ENCODE data around the gene ZDHHC14. TPM values are rescaled to one million over a fixed set of nuclear protein-coding genes. Genes with fewer than 3 reads are reported as not detected.
"Not testable (repeated sequence)": the region's sequence is repeated elsewhere in the genome, so short reads cannot be mapped to it uniquely, and the experiment has no call there.

ZDHHC14 gene
- total RNA-seq, 1 experiment from 2014 or later: 4.9 TPM

GRCh38 chr6:157461000-157461915 lies 80.3 kb downstream of the ZDHHC14 start:
- no peak overlapping the region for H3K27ac ChIP-seq (ENCODE audit: low read length)
- H3K4me2 ChIP-seq (ENCODE audit: low read length): no peak overlapping the region
- ATAC-seq (no peak), DNase-seq (no peak)
- no peak overlapping the region for H3K9ac ChIP-seq (ENCODE audit: low read length)
- H3F3A ChIP-seq (ENCODE audit: low read length, unreplicated experiment): no peaks in the 10 kb centered on the region
- no peak overlapping the region for H2AFZ ChIP-seq (ENCODE audit: low read length)
- POLR2A ChIA-PET (ENCODE audit: unreplicated experiment): no interaction called here
- no peaks in the 10 kb centered on the region for H3K79me2 ChIP-seq (ENCODE audit: low read length)
- no peaks in the 10 kb centered on the region for H3K9me2 ChIP-seq (replicated peaks; ENCODE audit: low read length)
- H3K27me3 ChIP-seq (ENCODE audit: low read length): no peaks in the 10 kb centered on the region
- no peaks in the 10 kb centered on the region for H4K20me1 ChIP-seq (ENCODE audit: low read length)
- no TSS peak for BruUV-seq (replicated peaks)
- no peak overlapping the region for H3K4me3 ChIP-seq (ENCODE audit: low read length)
- no peaks in the 10 kb centered on the region for H3K36me3 ChIP-seq (ENCODE audit: low read depth, low read length)
- H3K4me1 ChIP-seq (ENCODE audit: insufficient read depth, low read length): peaks cover 9% of the 10 kb centered on the region
- TF ChIP-seq CTCF (conservative IDR thresholded peaks at IDR 0.05; ENCODE audit: low read depth, low read length) (no peak), EZH2phosphoT487 (IDR thresholded peaks at IDR 0.05; ENCODE audit: borderline replicate concordance, low read length) (no peak), EZH2 (IDR thresholded peaks at IDR 0.05; ENCODE audit: low read length, unreplicated experiment) (no peak)
- CTCF ChIA-PET: no interaction called here
- H3K9me3 ChIP-seq (ENCODE audit: low read length): no peaks in the 10 kb centered on the region
- intact Hi-C loops (cut with micrococcal nuclease): no loop called here

- intact Hi-C loops (cut with micrococcal nuclease): no loop called here
- ChIA-PET CTCF (no interaction called here), POLR2A (ENCODE audit: unreplicated experiment) (no interaction called here)
- no peaks in the 10 kb centered on the region for H3K9me3 ChIP-seq (ENCODE audit: low read length)
- DNase-seq (peak; percentile 56), ATAC-seq (0 out of 2 replicates have a peak, but pooled peaks have one; percentile 35)
- H3K9ac ChIP-seq (ENCODE audit: low read length): no peak overlapping the region
- no peak overlapping the region for H2AFZ ChIP-seq (ENCODE audit: low read length)
- peaks cover 9% of the 10 kb centered on the region for H3K4me1 ChIP-seq (ENCODE audit: insufficient read depth, low read length)
- H3K79me2 ChIP-seq (ENCODE audit: low read length): no peaks in the 10 kb centered on the region
- no peaks in the 10 kb centered on the region for H3K9me2 ChIP-seq (replicated peaks; ENCODE audit: low read length)
- no peak overlapping the region for H3K4me3 ChIP-seq (ENCODE audit: low read length)
- H3K27ac ChIP-seq (ENCODE audit: low read length): no peak overlapping the region
- H4K20me1 ChIP-seq (ENCODE audit: low read length): no peaks in the 10 kb centered on the region
- BruUV-seq (replicated peaks): no TSS peak
- no peak overlapping the region for H3K4me2 ChIP-seq (ENCODE audit: low read length)
- H3K36me3 ChIP-seq (ENCODE audit: low read depth, low read length): no peaks in the 10 kb centered on the region
- TF ChIP-seq EZH2phosphoT487 (IDR thresholded peaks at IDR 0.05; ENCODE audit: borderline replicate concordance, low read length) (no peak), CTCF (conservative IDR thresholded peaks at IDR 0.05; ENCODE audit: low read depth, low read length) (no peak), EZH2 (IDR thresholded peaks at IDR 0.05; ENCODE audit: low read length, unreplicated experiment) (no peak)
- H3K27me3 ChIP-seq (ENCODE audit: low read length): no peaks in the 10 kb centered on the region
- H3F3A ChIP-seq (ENCODE audit: low read length, unreplicated experiment): no peaks in the 10 kb centered on the region
Measured at GRCh38 chr6:157462956-157463742, 82.2 kb downstream of the ZDHHC14 start.

GRCh38 chr6:157463743-157464135 lies 82.7 kb downstream of the ZDHHC14 start:
- H3K27ac ChIP-seq (ENCODE audit: low read length); H2AFZ ChIP-seq (ENCODE audit: low read length); H3K27me3 ChIP-seq (ENCODE audit: low read length); H3K4me3 ChIP-seq (ENCODE audit: low read length); DNase-seq; H3K36me3 ChIP-seq (ENCODE audit: low read depth, low read length); H3K79me2 ChIP-seq (ENCODE audit: low read length); H3K9me2 ChIP-seq (replicated peaks; ENCODE audit: low read length); H3K4me2 ChIP-seq (ENCODE audit: low read length); CTCF ChIA-PET; H3K9me3 ChIP-seq (ENCODE audit: low read length); POLR2A ChIA-PET (ENCODE audit: unreplicated experiment); BruUV-seq (replicated peaks); H4K20me1 ChIP-seq (ENCODE audit: low read length); intact Hi-C loops (cut with micrococcal nuclease); H3K9ac ChIP-seq (ENCODE audit: low read length); ATAC-seq; H3F3A ChIP-seq (ENCODE audit: low read length, unreplicated experiment); H3K4me1 ChIP-seq (ENCODE audit: insufficient read depth, low read length): not testable (repeated sequence)

Measured in PC-3 (cell line).